Measurements from ENCODE around the gene KLHL1.

The KLHL1 gene

DNA sequence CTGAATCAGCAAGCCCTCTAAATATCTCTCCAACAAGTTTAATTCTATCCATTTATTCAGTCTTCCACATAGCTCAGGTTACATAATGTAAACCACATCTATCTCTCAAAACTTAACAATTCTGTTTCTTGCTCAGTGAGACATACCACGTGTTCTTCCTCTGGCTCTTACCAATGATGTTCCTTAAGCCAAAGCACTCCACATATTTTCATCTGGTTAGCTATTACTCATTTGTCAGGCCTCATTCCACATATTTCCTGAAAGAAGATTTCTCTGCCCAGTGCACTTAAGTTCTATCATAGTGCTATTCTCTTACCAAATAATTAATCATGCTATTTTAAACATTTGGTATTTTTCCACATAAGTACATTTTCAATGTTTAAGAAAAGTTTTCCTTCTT is 403.9 kb downstream of the KLHL1 start:
- DNase-seq (ENCODE audit: low spot score), result no peak
- no peak for FAIRE-seq

DNA sequence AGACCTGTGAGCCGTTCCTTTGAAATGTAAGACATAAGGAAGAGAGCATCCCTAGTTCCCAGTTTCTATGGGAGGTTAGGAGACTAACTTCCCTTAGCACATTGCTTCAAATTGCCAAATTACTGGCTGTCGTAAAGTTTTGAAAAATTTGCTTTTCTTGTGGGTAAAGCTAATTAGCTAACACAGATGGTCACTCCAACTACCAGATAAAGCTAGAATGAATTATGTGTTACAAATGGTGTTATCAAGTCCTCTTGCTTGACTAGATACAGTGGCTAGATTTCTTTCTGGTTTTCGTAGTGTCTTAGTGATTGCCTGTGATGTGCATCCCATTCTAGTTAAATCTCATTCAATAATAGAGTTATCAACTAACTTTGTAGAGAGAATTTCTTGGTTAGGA is 417.3 kb downstream of the KLHL1 start:
- FAIRE-seq, result no peak
- DNase-seq (ENCODE audit: low spot score), result no peak

DNA sequence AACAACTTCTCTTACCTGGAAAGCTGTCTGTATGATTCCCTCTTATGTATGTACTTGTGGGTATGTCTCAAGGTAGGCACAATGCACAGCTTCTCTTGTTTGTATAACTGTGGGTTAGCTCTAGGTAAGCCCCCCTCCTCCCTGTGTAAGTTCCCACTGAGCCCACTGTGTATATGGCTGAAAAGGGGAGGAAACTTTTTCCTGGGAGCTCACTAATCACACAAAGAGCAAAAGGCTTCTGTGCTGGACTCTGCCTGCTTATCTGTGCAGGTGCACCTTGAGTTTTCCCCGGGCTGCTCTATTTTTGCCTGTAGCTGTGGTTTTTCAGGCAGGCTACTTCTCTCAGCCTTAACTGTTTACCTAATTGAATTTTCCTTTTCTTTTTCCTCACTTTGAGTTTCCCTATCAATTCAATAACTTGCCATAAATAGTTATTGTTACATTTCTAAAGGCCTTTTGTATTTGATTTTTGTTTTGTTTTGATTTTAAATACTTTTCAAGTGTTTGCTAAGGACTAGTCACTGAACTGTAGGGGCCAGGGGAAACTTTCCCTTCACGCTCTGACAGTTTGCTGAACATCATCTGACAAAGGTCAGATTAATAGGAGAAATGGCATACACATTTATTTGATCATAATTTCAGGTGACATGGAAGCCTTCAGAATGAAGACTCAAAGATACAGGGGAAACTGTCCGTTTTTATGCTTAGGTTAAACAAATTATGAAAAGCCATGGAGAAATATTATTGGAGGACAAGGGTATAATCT is 424.1 kb downstream of the KLHL1 start:
- no peak for FAIRE-seq

DNA sequence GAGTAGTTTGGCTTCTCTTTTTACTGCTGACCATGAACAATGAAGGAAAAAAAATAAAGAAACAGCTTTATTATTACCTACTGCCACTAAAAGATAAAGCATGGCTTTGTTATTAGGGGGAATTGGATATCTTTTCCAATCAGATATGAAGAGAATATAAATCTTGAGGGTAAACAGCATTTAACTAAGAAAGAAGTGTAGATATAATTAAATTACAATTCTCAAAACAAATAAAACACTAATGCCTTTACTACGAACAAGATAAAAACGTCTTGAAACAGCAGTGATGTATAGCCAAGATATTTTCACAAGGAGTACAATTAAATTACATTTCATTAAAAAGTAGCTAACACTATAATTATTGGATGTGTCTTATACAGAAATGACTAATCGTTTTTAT is 426.5 kb downstream of the KLHL1 start:
- DNase-seq (ENCODE audit: low spot score) (no peak), FAIRE-seq (no peak)

More for the DNA sequence above, 424.1 kb downstream of the KLHL1 start:
- no peak for DNase-seq (ENCODE audit: low spot score)

DNA sequence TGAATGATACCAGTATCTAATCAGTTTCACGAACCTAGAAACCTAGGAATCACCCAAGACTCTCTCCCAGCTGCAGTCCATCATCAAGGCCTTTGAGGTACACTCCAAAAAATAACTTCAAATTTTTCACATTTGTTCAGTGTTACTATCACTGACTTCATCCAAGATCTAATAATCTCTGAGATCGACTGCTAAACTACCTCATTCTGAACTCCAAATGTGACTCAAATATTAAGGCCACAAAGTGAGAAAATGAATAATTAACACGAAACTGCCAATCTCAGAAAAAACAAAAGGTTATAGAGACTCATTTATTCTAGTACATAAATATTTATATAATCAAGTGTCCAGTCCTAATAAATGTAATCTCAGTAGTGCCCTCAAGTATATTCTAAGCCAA is 430.9 kb downstream of the KLHL1 start:
- FAIRE-seq (no peak), DNase-seq (ENCODE audit: low spot score) (no peak)

DNA sequence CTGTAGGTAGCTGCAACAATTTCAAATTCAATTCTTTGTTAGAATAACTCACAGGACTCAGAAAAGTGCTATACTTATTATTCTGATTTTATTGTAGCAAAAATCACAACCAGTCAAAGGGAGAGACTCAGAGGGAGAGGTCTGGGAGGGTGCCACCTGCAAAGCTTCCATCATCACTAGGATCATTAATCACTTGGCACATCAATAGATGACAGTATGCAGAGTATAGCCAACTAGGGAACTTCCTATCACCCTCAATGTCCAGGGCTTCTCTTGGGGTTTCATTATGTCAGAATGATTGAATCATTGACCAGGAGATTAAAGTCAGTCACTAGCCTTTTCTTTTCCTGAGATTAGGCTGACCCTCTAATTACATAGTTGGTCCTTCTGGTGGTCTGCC is 432.0 kb downstream of the KLHL1 start:
- no peak for DNase-seq (ENCODE audit: low spot score)

DNA sequence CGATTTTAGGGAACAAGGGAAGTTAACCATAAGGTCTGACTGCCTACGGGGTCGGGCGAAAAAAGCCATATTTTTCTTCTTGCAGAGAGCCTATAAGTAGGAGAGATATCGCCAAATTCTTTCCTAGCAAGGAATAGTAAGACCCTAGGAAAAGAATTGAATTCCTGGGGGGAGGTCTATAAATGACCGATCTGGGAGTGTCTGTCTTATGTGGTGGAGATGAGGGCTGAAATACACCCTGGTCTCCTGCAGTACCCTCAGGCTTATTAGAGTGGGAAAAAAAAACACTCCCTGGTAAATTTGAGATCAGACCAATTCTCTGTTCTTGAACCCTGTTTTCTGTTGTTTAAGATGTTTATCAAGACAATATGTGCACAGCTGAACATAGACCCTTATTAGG is 448.1 kb downstream of the KLHL1 start:
- no peak for DNase-seq (ENCODE audit: low spot score)
- no peak for FAIRE-seq

More for the DNA sequence above, 432.0 kb downstream of the KLHL1 start:
- FAIRE-seq, result no peak

DNA sequence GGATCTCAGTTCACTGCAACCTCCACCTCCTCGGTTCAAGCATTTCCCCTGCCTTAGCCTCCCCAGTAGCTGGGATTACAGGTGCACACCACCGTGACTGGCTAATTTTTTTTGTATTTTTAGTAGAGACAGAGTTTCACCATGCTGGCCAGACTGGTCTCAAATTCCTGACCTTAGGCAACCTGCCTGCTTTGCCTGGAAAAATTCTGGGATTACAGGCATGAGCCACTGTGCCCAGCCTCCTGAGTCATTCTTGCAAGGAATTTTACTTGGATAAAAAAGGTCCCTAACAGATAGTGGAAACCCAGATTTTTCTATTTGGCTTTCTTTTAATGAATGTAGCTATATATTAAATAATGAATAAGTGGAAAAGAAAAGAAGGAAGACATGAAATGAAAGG is 450.6 kb downstream of the KLHL1 start:
- no peak for FAIRE-seq

DNA sequence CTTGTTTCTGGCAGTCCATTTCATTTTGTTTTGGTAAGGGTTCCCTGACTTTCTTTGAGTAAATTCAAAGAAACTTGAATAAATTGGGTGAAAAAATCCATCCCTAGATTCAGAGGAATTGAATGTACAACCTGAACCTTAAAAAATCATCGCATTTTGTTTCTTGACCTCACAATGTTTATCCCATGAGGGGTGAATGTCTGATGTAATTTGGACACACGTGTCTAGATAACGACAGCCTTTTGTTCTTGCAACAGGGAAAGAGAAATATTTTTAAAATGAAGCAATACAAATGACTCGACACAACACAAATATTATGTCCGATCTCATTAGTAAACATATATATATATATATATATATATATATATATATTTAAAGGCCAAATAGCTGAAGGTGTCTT is 453.9 kb downstream of the KLHL1 start:
- DNase-seq (ENCODE audit: low spot score), result no peak
- no peak for FAIRE-seq

More for the DNA sequence above, 450.6 kb downstream of the KLHL1 start:
- DNase-seq (ENCODE audit: low spot score), result no peak

Data from urothelium cell line (cell line).